H1 (cell line): ENCODE results near the gene ASPG.

Experiments used
- ATF2 ChIP-seq: IDR thresholded peaks from 2 replicates; pipeline ENCODE4 v1.6.1; 2012; ENCODE audit warnings: low read length, inconsistent platforms
- BACH1 ChIP-seq: IDR thresholded peaks from 2 replicates; pipeline ENCODE4 v1.6.1; 2012; ENCODE audit warnings: low read length, improper control_type of control experiment
- CEBPB ChIP-seq: IDR thresholded peaks from 2 replicates; pipeline ENCODE4 v1.6.1; 2012; ENCODE audit warnings: low read depth, low read length
- CTCF ChIP-seq, 3 experiments: IDR thresholded peaks; 1 replicate in 2 of 3; 2 replicates in 1 of 3; pipeline versions ENCODE4 v1.5.1 to v1.6.1; 2011; ENCODE audit warnings: low read length in 3 of 3, mild to moderate bottlenecking in 3 of 3, inconsistent platforms in 2 of 3, low read depth in 1 of 3, moderate library complexity in 1 of 3; ENCODE audit not compliant: insufficient read depth in 1 of 3; ENCODE audit errors: control extremely low read depth in 1 of 3
- EZH2 ChIP-seq: fragments of 200-600 bp; sonication (generic); IDR thresholded peaks from 2 replicates; pipeline ENCODE4 v1.7.1; 2012; ENCODE audit warnings: low read depth, mild to moderate bottlenecking, moderate library complexity, low read length, inconsistent platforms; ENCODE audit not compliant: severe bottlenecking
- MAFK ChIP-seq: IDR thresholded peaks from 2 replicates; pipeline ENCODE4 v1.6.1; 2012; ENCODE audit warnings: low read depth, mild to moderate bottlenecking, improper control_type of control experiment, low read length
- RAD21 ChIP-seq, 2 experiments: IDR thresholded peaks in 1 of 2; conservative IDR thresholded peaks in 1 of 2; 2 replicates each; pipeline ENCODE4 v1.6.1; 2011; ENCODE audit warnings: low read depth in 2 of 2, low read length in 2 of 2, improper control_type of control experiment in 1 of 2, inconsistent platforms in 1 of 2, mild to moderate bottlenecking in 1 of 2, moderate library complexity in 1 of 2
- USF2 ChIP-seq: IDR thresholded peaks from 2 replicates; pipeline ENCODE4 v1.6.1; 2011; ENCODE audit warnings: low read length, improper control_type of control experiment

GRCh38 chr14:104159990-104160389 lies 74.5 kb downstream of the ASPG start:
- TF ChIP-seq BACH1 (no peak), CTCF (IDR thresholded peaks at IDR 0.05; ENCODE audit: control extremely low read depth in 1 of 3, insufficient read depth in 1 of 3, low read depth in 1 of 3, low read length in 3 of 3) (no peak), CEBPB (no peak), ATF2 (no peak), USF2 (no peak), EZH2 (no peak), RAD21 (IDR thresholded peaks at IDR 0.05 in 1 of 2, conservative IDR thresholded peaks at IDR 0.05 in 1 of 2; ENCODE audit: low read depth in 2 of 2, low read length in 2 of 2) (no peak), MAFK (no peak)
